ENCODE data around the gene FBLN2. TPM values are rescaled to one million over a fixed set of nuclear protein-coding genes. Genes with fewer than 3 reads are reported as not detected.

FBLN2 gene
- total RNA-seq, 2 donors from 2014 or later, result 10.5 to 24.1 TPM

GRCh38 chr3:13525827-13526625 lies 22.9 kb upstream of the FBLN2 start:
- H3K27ac ChIP-seq, result no peak overlapping the region
- no peak for DNase-seq
- intact Hi-C loops (cut with DNase I), result no loop called here

GRCh38 chr3:13526626-13526949 lies 22.3 kb upstream of the FBLN2 start:
- no peak overlapping the region for H3K27ac ChIP-seq
- H3K4me1 ChIP-seq, result no peaks in the 10 kb centered on the region
- no peaks in the 10 kb centered on the region for H3K27me3 ChIP-seq
- no peak for TF ChIP-seq CTCF (IDR thresholded peaks at IDR 0.05)
- intact Hi-C loops (cut with DNase I), result no loop called here
- H3K4me3 ChIP-seq, result no peak overlapping the region
- no peaks in the 10 kb centered on the region for H3K36me3 ChIP-seq
- no peaks in the 10 kb centered on the region for H3K9me3 ChIP-seq
- no peak overlapping the region for H3K9ac ChIP-seq (ENCODE audit: low read depth in 2 of 2, low read length in 2 of 2)
- DNase-seq, result no peak

More at GRCh38 chr3:13525827-13526625, 22.9 kb upstream of the FBLN2 start:
- no peaks in the 10 kb centered on the region for H3K4me1 ChIP-seq
- no peaks in the 10 kb centered on the region for H3K27me3 ChIP-seq
- TF ChIP-seq CTCF (IDR thresholded peaks at IDR 0.05), result no peak
- no peaks in the 10 kb centered on the region for H3K9me3 ChIP-seq
- no peak overlapping the region for H3K4me3 ChIP-seq
- no peaks in the 10 kb centered on the region for H3K36me3 ChIP-seq
- H3K9ac ChIP-seq (ENCODE audit: low read depth in 2 of 2, low read length in 2 of 2), result no peak overlapping the region

- TF ChIP-seq CTCF (IDR thresholded peaks at IDR 0.05), result no peak
- intact Hi-C loops (cut with DNase I), result no loop called here
- no peak for DNase-seq
- H3K9ac ChIP-seq (ENCODE audit: low read depth in 2 of 2, low read length in 2 of 2), result no peak overlapping the region
- no peaks in the 10 kb centered on the region for H3K27me3 ChIP-seq
- H3K36me3 ChIP-seq, result no peaks in the 10 kb centered on the region
- no peak overlapping the region for H3K4me3 ChIP-seq
- no peaks in the 10 kb centered on the region for H3K4me1 ChIP-seq
- no peak overlapping the region for H3K27ac ChIP-seq
- no peaks in the 10 kb centered on the region for H3K9me3 ChIP-seq
These were observed 20.6 kb upstream of the FBLN2 start for GRCh38 chr3:13528217-13528867.

- Histone ChIP-seq H3K27me3 (no peaks in the 10 kb centered on the region), H3K9ac (ENCODE audit: low read depth in 2 of 2, low read length in 2 of 2) (no peak overlapping the region), H3K4me3 (no peak overlapping the region), H3K4me1 (no peaks in the 10 kb centered on the region), H3K36me3 (no peaks in the 10 kb centered on the region), H3K27ac (no peak overlapping the region), H3K9me3 (no peaks in the 10 kb centered on the region)
- TF ChIP-seq CTCF (IDR thresholded peaks at IDR 0.05), result no peak
- intact Hi-C loops (cut with DNase I), result no loop called here
- DNase-seq, result no peak
These were observed 19.5 kb upstream of the FBLN2 start for GRCh38 chr3:13529196-13530112.

GRCh38 chr3:13530241-13531009 lies 18.5 kb upstream of the FBLN2 start:
- Histone ChIP-seq H3K4me1 (no peaks in the 10 kb centered on the region), H3K9me3 (no peaks in the 10 kb centered on the region), H3K27ac (no peak overlapping the region), H3K4me3 (no peak overlapping the region), H3K27me3 (no peaks in the 10 kb centered on the region), H3K9ac (ENCODE audit: low read depth in 2 of 2, low read length in 2 of 2) (no peak overlapping the region), H3K36me3 (no peaks in the 10 kb centered on the region)
- intact Hi-C loops (cut with DNase I), result no loop called here
- DNase-seq, result no peak
- TF ChIP-seq CTCF (IDR thresholded peaks at IDR 0.05), result no peak
